ENCODE measurements around the gene IFIT1B.

The IFIT1B gene

DNA sequence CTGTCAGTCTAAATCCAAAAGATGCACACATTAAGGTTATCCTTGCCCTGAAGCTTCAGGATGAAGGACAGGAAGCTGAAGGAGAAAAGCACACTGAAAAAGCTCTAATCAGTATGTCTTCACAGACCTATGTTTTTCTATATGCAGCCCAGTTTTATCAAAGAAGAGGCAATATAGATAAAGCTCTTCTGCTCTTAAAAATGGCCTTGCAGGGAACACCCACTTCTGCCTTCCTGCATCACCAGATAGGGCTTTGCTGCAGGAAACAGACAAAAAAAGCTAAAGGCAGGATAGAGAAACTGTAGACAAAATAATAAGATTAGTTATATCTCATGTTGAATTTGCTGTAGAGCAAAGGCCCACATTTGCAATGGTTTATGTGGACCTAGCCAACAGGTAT, 14.9 kb upstream of the IFIT1B start:
- no peak overlapping the region for H3K14ac ChIP-seq (ENCODE audit: low read length in 2 of 2)
- no peaks in the 10 kb centered on the region for H3K27me3 ChIP-seq (ENCODE audit: control insufficient read depth in 1 of 2, insufficient read depth in 1 of 2, low read length in 2 of 2)
- H3K9me3 ChIP-seq (ENCODE audit: control insufficient read depth, low read length), result no peaks in the 10 kb centered on the region
- no peak overlapping the region for H2BK120ac ChIP-seq (ENCODE audit: low read depth, low read length)
- DNase-seq, result no peak
- H3K79me1 ChIP-seq (replicated peaks; ENCODE audit: low read length, poor library complexity, severe bottlenecking), result no peaks in the 10 kb centered on the region
- no peak overlapping the region for H2BK15ac ChIP-seq (ENCODE audit: low read depth, poor library complexity, severe bottlenecking)
- H4K91ac ChIP-seq (ENCODE audit: low read length), result no peak overlapping the region
- H3K36me3 ChIP-seq (ENCODE audit: control insufficient read depth in 1 of 2, insufficient read depth in 2 of 2, low read depth in 1 of 2, low read length in 2 of 2), result no peaks in the 10 kb centered on the region
- H3K9ac ChIP-seq (ENCODE audit: low read length), result no peak overlapping the region
- no peak overlapping the region for H3K27ac ChIP-seq (ENCODE audit: low read length, poor library complexity, severe bottlenecking)
- H3K4me3 ChIP-seq (ENCODE audit: insufficient read depth in 1 of 2, low read depth in 1 of 2, low read length in 2 of 2), result no peak overlapping the region
- H2BK12ac ChIP-seq (ENCODE audit: low read length in 2 of 2), result no peak overlapping the region
- H3K18ac ChIP-seq (ENCODE audit: low read depth in 1 of 2, low read length in 2 of 2), result no peak overlapping the region
- no peak overlapping the region for H3K4me2 ChIP-seq (ENCODE audit: low read length, poor library complexity, severe bottlenecking)
- H3K23ac ChIP-seq (ENCODE audit: low read length in 2 of 2), result no peak overlapping the region
- H3K4ac ChIP-seq (ENCODE audit: low read depth in 1 of 2, low read length in 2 of 2), result no peak overlapping the region
- no peak overlapping the region for H2AK5ac ChIP-seq (ENCODE audit: low read length, severe bottlenecking)
- no peak overlapping the region for H2AFZ ChIP-seq (ENCODE audit: low read depth, low read length)
- H3K4me1 ChIP-seq (ENCODE audit: control insufficient read depth, insufficient read depth, low read depth, low read length), result peaks cover 1% of the 10 kb centered on the region
- no peak overlapping the region for H2BK5ac ChIP-seq (ENCODE audit: low read depth, low read length, poor library complexity, severe bottlenecking)
- no peak overlapping the region for H4K8ac ChIP-seq (ENCODE audit: low read length)

DNA sequence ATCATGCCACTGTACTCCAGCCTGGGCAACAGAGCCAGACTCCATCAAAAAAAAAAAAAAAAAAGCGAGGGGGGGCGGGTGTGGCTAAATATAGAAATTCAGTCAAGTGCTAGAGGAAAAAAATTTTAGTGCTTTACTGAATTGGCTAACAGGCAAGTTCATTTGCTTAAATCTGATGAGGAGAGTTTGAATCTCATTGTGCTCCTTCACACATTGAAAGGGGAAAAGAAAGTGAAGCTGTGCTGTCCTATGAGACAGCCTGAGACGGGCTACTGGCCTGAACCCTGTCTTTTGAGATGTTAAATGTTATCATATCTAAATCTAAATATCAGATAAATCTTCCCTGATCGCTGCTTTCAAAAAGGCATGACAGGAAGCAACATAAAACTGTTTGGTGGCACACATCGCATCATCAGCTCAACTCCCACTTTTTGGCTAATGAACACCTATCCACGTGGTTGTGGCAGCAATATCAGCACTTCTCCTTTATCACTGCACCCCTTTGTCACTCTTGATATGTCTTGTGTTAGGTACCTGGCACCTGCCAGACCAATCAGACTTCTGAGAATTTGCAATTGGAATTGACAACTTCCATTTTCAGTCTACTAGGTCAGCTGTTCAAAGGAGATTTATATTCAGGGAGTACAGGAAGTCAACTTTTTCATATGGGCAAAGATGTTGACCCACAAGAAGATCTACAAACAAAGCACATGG, 14.0 kb upstream of the IFIT1B start:
- Histone ChIP-seq H2BK12ac (ENCODE audit: low read length in 2 of 2) (no peak overlapping the region), H4K91ac (ENCODE audit: low read length) (no peak overlapping the region), H2BK15ac (ENCODE audit: low read depth, poor library complexity, severe bottlenecking) (no peak overlapping the region), H3K4me2 (ENCODE audit: low read length, poor library complexity, severe bottlenecking) (no peak overlapping the region), H2BK120ac (ENCODE audit: low read depth, low read length) (no peak overlapping the region), H3K4me3 (ENCODE audit: insufficient read depth in 1 of 2, low read depth in 1 of 2, low read length in 2 of 2) (no peak overlapping the region), H3K27me3 (ENCODE audit: control insufficient read depth in 1 of 2, insufficient read depth in 1 of 2, low read length in 2 of 2) (no peaks in the 10 kb centered on the region), H3K18ac (ENCODE audit: low read depth in 1 of 2, low read length in 2 of 2) (no peak overlapping the region), H3K36me3 (ENCODE audit: control insufficient read depth in 1 of 2, insufficient read depth in 2 of 2, low read depth in 1 of 2, low read length in 2 of 2) (no peaks in the 10 kb centered on the region), H3K4ac (ENCODE audit: low read depth in 1 of 2, low read length in 2 of 2) (no peak overlapping the region), H3K4me1 (ENCODE audit: control insufficient read depth, insufficient read depth, low read depth, low read length) (peaks cover 1% of the 10 kb centered on the region), H4K8ac (ENCODE audit: low read length) (no peak overlapping the region), H3K27ac (ENCODE audit: low read length, poor library complexity, severe bottlenecking) (no peak overlapping the region), H2BK5ac (ENCODE audit: low read depth, low read length, poor library complexity, severe bottlenecking) (no peak overlapping the region), H2AK5ac (ENCODE audit: low read length, severe bottlenecking) (no peak overlapping the region), H3K79me1 (replicated peaks; ENCODE audit: low read length, poor library complexity, severe bottlenecking) (no peaks in the 10 kb centered on the region), H3K9me3 (ENCODE audit: control insufficient read depth, low read length) (no peaks in the 10 kb centered on the region), H3K9ac (ENCODE audit: low read length) (no peak overlapping the region), H3K14ac (ENCODE audit: low read length in 2 of 2) (no peak overlapping the region), H2AFZ (ENCODE audit: low read depth, low read length) (no peak overlapping the region), H3K23ac (ENCODE audit: low read length in 2 of 2) (no peak overlapping the region)
- no peak for DNase-seq
- 96% methylated on average over 5 of the region's 6 CpGs for whole genome bisulfite sequencing

DNA sequence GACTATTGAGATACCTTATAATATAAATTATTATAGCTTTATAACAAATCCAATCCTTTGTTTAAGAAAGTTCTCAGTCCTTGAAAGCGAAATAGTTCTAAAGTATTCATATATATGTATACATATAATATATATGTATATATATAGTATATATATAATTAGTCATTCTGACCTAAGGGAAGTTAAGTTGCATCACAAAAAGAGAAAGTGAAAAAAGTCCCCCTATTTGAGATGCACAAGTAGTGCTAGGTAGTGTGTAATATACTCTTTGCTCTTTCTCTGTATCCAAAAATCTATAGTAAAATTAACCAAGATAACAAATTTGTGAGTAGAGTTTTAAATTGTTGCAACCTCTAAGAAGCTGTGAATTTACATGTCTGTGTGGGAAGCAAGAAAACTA, 13.3 kb upstream of the IFIT1B start:
- H3K14ac ChIP-seq (ENCODE audit: low read length in 2 of 2), result no peak overlapping the region
- WGBS, result no CpG with 5 or more reads among the region's 1 CpG

DNA sequence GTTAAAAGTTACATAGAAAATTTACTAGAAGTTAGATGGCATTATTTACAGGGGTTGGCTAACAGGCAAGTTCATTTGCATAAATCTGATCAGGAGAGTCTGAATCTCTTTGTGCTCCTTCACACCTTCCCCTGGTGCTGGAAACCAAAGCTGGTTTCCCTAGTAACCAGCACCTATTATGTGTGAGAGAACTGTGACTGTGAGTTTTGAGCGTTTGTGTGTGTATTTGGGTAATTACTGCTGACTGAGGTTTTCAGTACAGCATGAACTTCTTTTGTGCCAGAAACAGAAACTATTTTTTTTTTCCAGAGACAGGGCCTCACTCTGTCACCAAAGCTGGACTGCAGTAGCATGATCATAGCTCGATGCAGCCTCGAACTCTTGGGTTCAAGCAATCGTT, 10.3 kb upstream of the IFIT1B start:
- no peaks in the 10 kb centered on the region for H3K79me1 ChIP-seq (replicated peaks; ENCODE audit: low read length, poor library complexity, severe bottlenecking)
- H3K4ac ChIP-seq (ENCODE audit: low read depth in 1 of 2, low read length in 2 of 2), result peak overlapping the region in 1 of 2 experiments; percentile 58
- H3K4me2 ChIP-seq (ENCODE audit: low read length, poor library complexity, severe bottlenecking), result no peak overlapping the region
- H2AK5ac ChIP-seq (ENCODE audit: low read length, severe bottlenecking), result no peak overlapping the region
- DNase-seq, result peak; percentile 40
- H3K18ac ChIP-seq (ENCODE audit: low read depth in 1 of 2, low read length in 2 of 2), result peak overlapping the region in 1 of 2 experiments; percentile 40
- no peaks in the 10 kb centered on the region for H3K27me3 ChIP-seq (ENCODE audit: control insufficient read depth in 1 of 2, insufficient read depth in 1 of 2, low read length in 2 of 2)
- no peak overlapping the region for H3K27ac ChIP-seq (ENCODE audit: low read length, poor library complexity, severe bottlenecking)
- no peaks in the 10 kb centered on the region for H3K36me3 ChIP-seq (ENCODE audit: control insufficient read depth in 1 of 2, insufficient read depth in 2 of 2, low read depth in 1 of 2, low read length in 2 of 2)
- H3K14ac ChIP-seq (ENCODE audit: low read length in 2 of 2), result no peak overlapping the region
- WGBS, result 71% methylated on average over 4 of the region's 4 CpGs
- no peak overlapping the region for H3K23ac ChIP-seq (ENCODE audit: low read length in 2 of 2)
- peak overlapping the region; percentile 31 for H4K8ac ChIP-seq (ENCODE audit: low read length)
- H3K9me3 ChIP-seq (ENCODE audit: control insufficient read depth, low read length), result no peaks in the 10 kb centered on the region
- H3K4me1 ChIP-seq (ENCODE audit: control insufficient read depth, insufficient read depth, low read depth, low read length), result peaks cover 4% of the 10 kb centered on the region
- H2BK120ac ChIP-seq (ENCODE audit: low read depth, low read length), result no peak overlapping the region
- H3K9ac ChIP-seq (ENCODE audit: low read length), result peak overlapping the region; percentile 6
- no peak overlapping the region for H2AFZ ChIP-seq (ENCODE audit: low read depth, low read length)
- no peak overlapping the region for H2BK5ac ChIP-seq (ENCODE audit: low read depth, low read length, poor library complexity, severe bottlenecking)
- no peak overlapping the region for H3K4me3 ChIP-seq (ENCODE audit: insufficient read depth in 1 of 2, low read depth in 1 of 2, low read length in 2 of 2)
- no peak overlapping the region for H2BK15ac ChIP-seq (ENCODE audit: low read depth, poor library complexity, severe bottlenecking)
- H2BK12ac ChIP-seq (ENCODE audit: low read length in 2 of 2), result no peak overlapping the region
- H4K91ac ChIP-seq (ENCODE audit: low read length), result no peak overlapping the region

More for the DNA sequence above, 13.3 kb upstream of the IFIT1B start:
- H2AFZ ChIP-seq (ENCODE audit: low read depth, low read length), result no peak overlapping the region
- no peaks in the 10 kb centered on the region for H3K79me1 ChIP-seq (replicated peaks; ENCODE audit: low read length, poor library complexity, severe bottlenecking)
- no peak overlapping the region for H3K4ac ChIP-seq (ENCODE audit: low read depth in 1 of 2, low read length in 2 of 2)
- no peaks in the 10 kb centered on the region for H3K9me3 ChIP-seq (ENCODE audit: control insufficient read depth, low read length)
- H3K27me3 ChIP-seq (ENCODE audit: control insufficient read depth in 1 of 2, insufficient read depth in 1 of 2, low read length in 2 of 2), result no peaks in the 10 kb centered on the region
- no peak overlapping the region for H4K91ac ChIP-seq (ENCODE audit: low read length)
- H3K9ac ChIP-seq (ENCODE audit: low read length), result no peak overlapping the region
- H3K18ac ChIP-seq (ENCODE audit: low read depth in 1 of 2, low read length in 2 of 2), result no peak overlapping the region
- no peak overlapping the region for H2BK120ac ChIP-seq (ENCODE audit: low read depth, low read length)
- H3K4me3 ChIP-seq (ENCODE audit: insufficient read depth in 1 of 2, low read depth in 1 of 2, low read length in 2 of 2), result no peak overlapping the region
- H3K4me1 ChIP-seq (ENCODE audit: control insufficient read depth, insufficient read depth, low read depth, low read length), result peaks cover 4% of the 10 kb centered on the region
- no peak overlapping the region for H3K4me2 ChIP-seq (ENCODE audit: low read length, poor library complexity, severe bottlenecking)
- no peak overlapping the region for H2BK15ac ChIP-seq (ENCODE audit: low read depth, poor library complexity, severe bottlenecking)
- no peak for DNase-seq
- H4K8ac ChIP-seq (ENCODE audit: low read length), result no peak overlapping the region
- H2BK5ac ChIP-seq (ENCODE audit: low read depth, low read length, poor library complexity, severe bottlenecking), result no peak overlapping the region
- H3K27ac ChIP-seq (ENCODE audit: low read length, poor library complexity, severe bottlenecking), result no peak overlapping the region
- H2AK5ac ChIP-seq (ENCODE audit: low read length, severe bottlenecking), result no peak overlapping the region
- no peak overlapping the region for H2BK12ac ChIP-seq (ENCODE audit: low read length in 2 of 2)
- H3K36me3 ChIP-seq (ENCODE audit: control insufficient read depth in 1 of 2, insufficient read depth in 2 of 2, low read depth in 1 of 2, low read length in 2 of 2), result no peaks in the 10 kb centered on the region
- H3K23ac ChIP-seq (ENCODE audit: low read length in 2 of 2), result no peak overlapping the region

All from mesenchymal stem cell (in vitro differentiated cells and primary cell).